Activated CD8-positive, alpha-beta T cell treated with anti-CD3 and anti-CD28 coated beads for 36 hours (primary cell): Measurements from ENCODE around the gene TCAP. TPM values are rescaled to one million over a fixed set of nuclear protein-coding genes. Genes with fewer than 3 reads are reported as not detected.
A peak's percentile ranks its signal among the peaks of the same experiment; 100 is the strongest.

Experiments used
- ATAC-seq: fragments of 200-7000 bp; cut with Tn5 transposase; one replicate; pipeline ENCODE4 v1.10.0; 2021; ENCODE audit warnings: mild to moderate bottlenecking, moderate library complexity
- CTCF ChIA-PET: fragments of 350-600 bp; sonication (Branson Sonifier 250); formaldehyde crosslinking; loops from one replicate; lab custom pipeline; 2021; ENCODE audit warnings: antibody characterized with exemption; lab: Charles Lee
- POLR2A ChIA-PET: fragments of 350-600 bp; sonication (Branson Sonifier 250); formaldehyde crosslinking; loops from one replicate; lab custom pipeline; 2021; ENCODE audit warnings: antibody characterized with exemption; lab: Charles Lee
- DNase-seq: peaks from one replicate; pipeline ENCODE4 v3.0.0-alpha.2; 2020
- H3K27ac Mint-ChIP-seq: one replicate; pipeline ENCODE4 v1.8.0; 2021; ENCODE audit warnings: mild to moderate bottlenecking, mixed read lengths
- H3K27me3 Mint-ChIP-seq: one replicate; pipeline ENCODE4 v1.8.0; 2021; ENCODE audit warnings: mixed read lengths
- H3K36me3 Mint-ChIP-seq: one replicate; pipeline ENCODE4 v1.8.0; 2021; ENCODE audit warnings: low read depth, mixed read lengths
- H3K4me1 Mint-ChIP-seq: one replicate; pipeline ENCODE4 v1.8.0; 2021; ENCODE audit warnings: low read depth, mixed read lengths
- H3K4me3 Mint-ChIP-seq: one replicate; pipeline ENCODE4 v1.8.0; 2021; ENCODE audit warnings: mild to moderate bottlenecking, moderate library complexity, mixed read lengths
- H3K9me3 Mint-ChIP-seq: one replicate; pipeline ENCODE4 v1.8.0; 2021; ENCODE audit warnings: mixed read lengths
- CTCF ChIP-seq: fragments of 200-600 bp; IDR thresholded peaks from one replicate; pipeline ENCODE4 v1.8.0; 2022; ENCODE audit warnings: antibody characterized with exemption, mild to moderate bottlenecking
- intact Hi-C: fragments of 100-400 bp; cut with micrococcal nuclease; formaldehyde crosslinking; loops from one replicate; pipeline ENCODE4 v1.10.0; 2022
- total RNA-seq, 2 experiments: library from RNA; stranded (reverse); gene quantifications; one replicate each; pipeline ENCODE4 v1.2.3, GENCODE V29; 2021

Gene TCAP
- total RNA-seq, 2 experiments from 2014 or later, result 0.95 to 1.3 TPM

- no peak for DNase-seq
- intact Hi-C loops, result no loop called here
- ChIA-PET POLR2A (interaction anchor here (1.1 to 1.5 kb wide), 2 partner anchors 20 to 362 kb away, joined by 3 to 5 read pairs; partner anchors contain the start of gene PSMD3), CTCF (interaction anchor here (1.2 to 10.5 kb wide), 10 partner anchors 10 to 409 kb away, joined by 4 to 224 read pairs (median 41); partner anchors contain the start of genes PNMT, STARD3 and TCAP)
- Mint-ChIP-seq H3K9me3 (no peaks in the 10 kb centered on the region), H3K4me1 (peaks cover 10% of the 10 kb centered on the region), H3K27me3 (peaks cover 9% of the 10 kb centered on the region), H3K4me3 (peak overlapping the region; percentile 66), H3K36me3 (no peaks in the 10 kb centered on the region), H3K27ac (no peak overlapping the region)
- no peak for ATAC-seq
- TF ChIP-seq CTCF, result no peak
Observed at GRCh38 chr17:39618246-39618913, 46.8 kb upstream of the TCAP start.

- intact Hi-C loops, result no loop called here
Observed at GRCh38 chr17:39618956-39619785, 46.0 kb upstream of the TCAP start.

GRCh38 chr17:39619786-39620101 lies 45.4 kb upstream of the TCAP start:
- TF ChIP-seq CTCF, result no peak
- peaks cover 12% of the 10 kb centered on the region for H3K4me1 Mint-ChIP-seq
- H3K4me3 Mint-ChIP-seq, result no peak overlapping the region
- DNase-seq, result no peak
- peaks cover 9% of the 10 kb centered on the region for H3K27me3 Mint-ChIP-seq
- no peaks in the 10 kb centered on the region for H3K9me3 Mint-ChIP-seq
- ATAC-seq, result no peak
- ChIA-PET CTCF (interaction anchor here (0.9 to 10.5 kb wide), 10 partner anchors 9 to 407 kb away, joined by 4 to 224 read pairs (median 92); partner anchors contain the start of genes PNMT, STARD3 and TCAP), POLR2A (interaction anchor here (0.6 to 1.4 kb wide), 2 partner anchors 86 to 136 kb away, joined by 3 read pairs; no protein-coding TSS in a partner anchor)
- intact Hi-C loops, result loop anchor here (5.0 to 10.0 kb wide), 3 partner anchors 72 to 365 kb away; partner anchors contain the start of gene PSMD3
- no peak overlapping the region for H3K27ac Mint-ChIP-seq
- H3K36me3 Mint-ChIP-seq, result no peaks in the 10 kb centered on the region

More at GRCh38 chr17:39618956-39619785, 46.0 kb upstream of the TCAP start:
- no peaks in the 10 kb centered on the region for H3K36me3 Mint-ChIP-seq
- peaks cover 9% of the 10 kb centered on the region for H3K27me3 Mint-ChIP-seq
- no peaks in the 10 kb centered on the region for H3K9me3 Mint-ChIP-seq
- H3K4me3 Mint-ChIP-seq, result no peak overlapping the region
- H3K27ac Mint-ChIP-seq, result no peak overlapping the region
- DNase-seq (no peak), ATAC-seq (no peak)
- ChIA-PET CTCF (interaction anchor here (0.9 to 10.5 kb wide), 10 partner anchors 9 to 408 kb away, joined by 4 to 224 read pairs (median 41); partner anchors contain the start of genes PNMT, STARD3 and TCAP), POLR2A (interaction anchor here (1.1 to 1.5 kb wide), 3 partner anchors 19 to 361 kb away, joined by 3 to 5 read pairs (median 3); partner anchors contain the start of gene PSMD3)
- TF ChIP-seq CTCF, result no peak
- H3K4me1 Mint-ChIP-seq, result peaks cover 12% of the 10 kb centered on the region

- peaks cover 14% of the 10 kb centered on the region for H3K27me3 Mint-ChIP-seq
- DNase-seq (peak; percentile 92), ATAC-seq (peak; percentile 78)
- no peaks in the 10 kb centered on the region for H3K36me3 Mint-ChIP-seq
- CTCF ChIA-PET, result interaction anchor here (0.6 to 10.5 kb wide), 94 partner anchors 8 to 491 kb away, joined by 3 to 224 read pairs (median 4); partner anchors contain the start of genes CDK12, ERBB2, MED1 and MIEN1
- peaks cover 18% of the 10 kb centered on the region for H3K4me1 Mint-ChIP-seq
- TF ChIP-seq CTCF, result peak; percentile 100
- peak overlapping the region; percentile 78 for H3K27ac Mint-ChIP-seq
- POLR2A ChIA-PET, result interaction anchor here (0.6 to 2.2 kb wide), 10 partner anchors 10 to 238 kb away, joined by 3 to 12 read pairs (median 5); no protein-coding TSS in a partner anchor
- peak overlapping the region; percentile 65 for H3K4me3 Mint-ChIP-seq
- intact Hi-C loops, result loop anchor here (5.0 to 10.0 kb wide), 3 partner anchors 74 to 363 kb away; partner anchors contain the start of gene PSMD3
- no peaks in the 10 kb centered on the region for H3K9me3 Mint-ChIP-seq
Observed at GRCh38 chr17:39621523-39622379, 43.4 kb upstream of the TCAP start.
